HEK293 (cell line): Measurements from ENCODE around the gene SQSTM1.
A peak's percentile ranks its signal among the peaks of the same experiment; 100 is the strongest.

Experiments
- ATF2 ChIP-seq: fragments of 450-650 bp; formaldehyde crosslinking; IDR thresholded peaks from 2 replicates; pipeline ENCODE4 v1.5.1; 2016; ENCODE audit warnings: missing biosample characterization, missing genetic modification characterization, low read depth
- ELK4 ChIP-seq: IDR thresholded peaks from 2 replicates; pipeline ENCODE4 v1.6.1; 2011; ENCODE audit warnings: mild to moderate bottlenecking, low read depth, low read length, borderline replicate concordance
- KLF8 ChIP-seq: fragments of 450-650 bp; formaldehyde crosslinking; IDR thresholded peaks from 2 replicates; pipeline ENCODE4 v1.5.1; 2016; ENCODE audit warnings: missing biosample characterization, missing genetic modification characterization
- PRDM6 ChIP-seq: fragments of 450-650 bp; formaldehyde crosslinking; IDR thresholded peaks from 2 replicates; pipeline ENCODE4 v1.5.1; 2017; ENCODE audit warnings: missing biosample characterization, missing genetic modification characterization
- SCRT1 ChIP-seq: fragments of 450-650 bp; formaldehyde crosslinking; IDR thresholded peaks from 2 replicates; pipeline ENCODE4 v1.5.1; 2016; ENCODE audit warnings: missing biosample characterization, missing genetic modification characterization, borderline replicate concordance
- SETDB1 ChIP-seq: IDR thresholded peaks from one replicate; pipeline ENCODE4 v1.6.1; 2017; ENCODE audit warnings: mild to moderate bottlenecking, low read length, moderate library complexity, mixed read lengths; ENCODE audit not compliant: insufficient read length
- TRIM28 ChIP-seq: IDR thresholded peaks from 2 replicates; pipeline ENCODE4 v1.6.1; 2011; ENCODE audit warnings: low read length, control low read depth, borderline replicate concordance
- YY2 ChIP-seq: fragments of 450-650 bp; formaldehyde crosslinking; IDR thresholded peaks from 2 replicates; pipeline ENCODE4 v1.5.1; 2016; ENCODE audit warnings: missing biosample characterization, missing genetic modification characterization
- ZBTB49 ChIP-seq: fragments of 450-650 bp; formaldehyde crosslinking; IDR thresholded peaks from 2 replicates; pipeline ENCODE4 v1.5.1; 2016; ENCODE audit warnings: missing biosample characterization, missing genetic modification characterization, low read depth
- ZBTB7A ChIP-seq: fragments of 450-650 bp; formaldehyde crosslinking; IDR thresholded peaks from 2 replicates; pipeline ENCODE4 v1.5.1; 2016; ENCODE audit warnings: low read depth, missing biosample characterization, missing genetic modification characterization
- ZBTB8A ChIP-seq: fragments of 450-650 bp; formaldehyde crosslinking; IDR thresholded peaks from 2 replicates; pipeline ENCODE4 v1.5.1; 2016; ENCODE audit warnings: missing biosample characterization, missing genetic modification characterization
- ZIC2 ChIP-seq: fragments of 450-650 bp; formaldehyde crosslinking; IDR thresholded peaks from 2 replicates; pipeline ENCODE4 v1.5.1; 2016; ENCODE audit warnings: missing biosample characterization, missing genetic modification characterization
- ZNF133 ChIP-seq: fragments of 450-650 bp; formaldehyde crosslinking; IDR thresholded peaks from 2 replicates; pipeline ENCODE4 v1.5.1; 2016; ENCODE audit warnings: missing biosample characterization, missing genetic modification characterization
- ZNF155 ChIP-seq: fragments of 450-650 bp; formaldehyde crosslinking; IDR thresholded peaks from 2 replicates; pipeline ENCODE4 v1.5.1; 2016; ENCODE audit warnings: missing biosample characterization, missing genetic modification characterization
- ZNF169 ChIP-seq: fragments of 450-650 bp; formaldehyde crosslinking; IDR thresholded peaks from 2 replicates; pipeline ENCODE4 v1.5.1; 2016; ENCODE audit warnings: missing biosample characterization, missing genetic modification characterization
- ZNF211 ChIP-seq: fragments of 450-650 bp; formaldehyde crosslinking; IDR thresholded peaks from 2 replicates; pipeline ENCODE4 v1.5.1; 2016; ENCODE audit warnings: low read depth, missing biosample characterization, missing genetic modification characterization
- ZNF221 ChIP-seq: fragments of 450-650 bp; formaldehyde crosslinking; IDR thresholded peaks from 2 replicates; pipeline ENCODE4 v1.5.1; 2017; ENCODE audit warnings: missing biosample characterization, missing genetic modification characterization, borderline replicate concordance
- ZNF23 ChIP-seq: fragments of 450-650 bp; formaldehyde crosslinking; IDR thresholded peaks from 2 replicates; pipeline ENCODE4 v1.5.1; 2016; ENCODE audit warnings: missing biosample characterization, missing genetic modification characterization, borderline replicate concordance
- ZNF302 ChIP-seq: fragments of 450-650 bp; formaldehyde crosslinking; IDR thresholded peaks from 2 replicates; pipeline ENCODE4 v1.5.1; 2016; ENCODE audit warnings: missing biosample characterization, missing genetic modification characterization, low read depth
- ZNF350 ChIP-seq: fragments of 450-650 bp; formaldehyde crosslinking; IDR thresholded peaks from 2 replicates; pipeline ENCODE4 v1.5.0; 2017; ENCODE audit warnings: missing biosample characterization, mild to moderate bottlenecking, missing genetic modification characterization
- ZNF366 ChIP-seq: fragments of 450-650 bp; formaldehyde crosslinking; conservative IDR thresholded peaks from 2 replicates; pipeline ENCODE4 v1.5.1; 2016; ENCODE audit warnings: missing biosample characterization, missing genetic modification characterization
- ZNF416 ChIP-seq: fragments of 450-650 bp; formaldehyde crosslinking; IDR thresholded peaks from 2 replicates; pipeline ENCODE4 v1.5.1; 2016; ENCODE audit warnings: missing biosample characterization, missing genetic modification characterization
- ZNF423 ChIP-seq: fragments of 450-650 bp; formaldehyde crosslinking; IDR thresholded peaks from 2 replicates; pipeline ENCODE4 v1.5.1; 2016; ENCODE audit warnings: missing biosample characterization, missing genetic modification characterization
- ZNF433 ChIP-seq: fragments of 450-650 bp; formaldehyde crosslinking; IDR thresholded peaks from 2 replicates; pipeline ENCODE4 v1.5.1; 2016; ENCODE audit warnings: missing biosample characterization, missing genetic modification characterization, low read depth
- ZNF501 ChIP-seq: fragments of 450-650 bp; formaldehyde crosslinking; IDR thresholded peaks from 2 replicates; pipeline ENCODE4 v1.5.1; 2016; ENCODE audit warnings: missing biosample characterization, missing genetic modification characterization
- ZNF548 ChIP-seq: fragments of 450-650 bp; formaldehyde crosslinking; IDR thresholded peaks from 2 replicates; pipeline ENCODE4 v1.5.1; 2016; ENCODE audit warnings: missing biosample characterization, missing genetic modification characterization
- ZNF560 ChIP-seq: fragments of 450-650 bp; formaldehyde crosslinking; IDR thresholded peaks from 2 replicates; pipeline ENCODE4 v1.5.1; 2017; ENCODE audit warnings: missing biosample characterization, missing genetic modification characterization, borderline replicate concordance
- ZNF561 ChIP-seq: fragments of 450-650 bp; IDR thresholded peaks from 2 replicates; pipeline ENCODE4 v1.5.1; 2018; ENCODE audit warnings: missing biosample characterization, missing genetic modification characterization, borderline replicate concordance
- ZNF571 ChIP-seq: fragments of 450-650 bp; formaldehyde crosslinking; IDR thresholded peaks from 2 replicates; pipeline ENCODE4 v1.5.0; 2017; ENCODE audit warnings: missing biosample characterization, missing genetic modification characterization
- ZNF76 ChIP-seq: fragments of 450-650 bp; formaldehyde crosslinking; IDR thresholded peaks from 2 replicates; pipeline ENCODE4; 2016; ENCODE audit warnings: low read depth, missing biosample characterization, missing genetic modification characterization, borderline replicate concordance
- ZNF776 ChIP-seq: fragments of 450-650 bp; formaldehyde crosslinking; IDR thresholded peaks from 2 replicates; pipeline ENCODE4 v1.5.0; 2017; ENCODE audit warnings: missing biosample characterization, missing genetic modification characterization, borderline replicate concordance
- ZNF777 ChIP-seq: fragments of 450-650 bp; formaldehyde crosslinking; IDR thresholded peaks from 2 replicates; pipeline ENCODE4 v1.5.1; 2017; ENCODE audit warnings: missing biosample characterization, missing genetic modification characterization, borderline replicate concordance
- ZNF785 ChIP-seq: fragments of 450-650 bp; formaldehyde crosslinking; IDR thresholded peaks from 2 replicates; pipeline ENCODE4 v1.5.1; 2016; ENCODE audit warnings: missing biosample characterization, missing genetic modification characterization
- ZNF830 ChIP-seq: fragments of 450-650 bp; IDR thresholded peaks from 2 replicates; pipeline ENCODE4 v1.5.0; 2018; ENCODE audit warnings: missing biosample characterization, missing genetic modification characterization, low read depth, mild to moderate bottlenecking, moderate library complexity

Gene SQSTM1

GRCh38 chr5:179795863-179796833, 24.6 kb upstream of the SQSTM1 start (continued):
- TF ChIP-seq ZNF133 (no peak), ZNF548 (no peak), ZNF23 (tag by site-specific recombination) (no peak), ZNF785 (tag by site-specific recombination) (no peak), SETDB1 (no peak), ZNF830 (tag by site-specific recombination) (no peak), ZBTB7A (no peak), ZNF155 (no peak), ELK4 (no peak), ZNF169 (tag by site-specific recombination) (no peak), ZNF221 (no peak), ZNF423 (tag by site-specific recombination) (no peak), ZNF76 (tag by site-specific recombination) (no peak), ZNF560 (tag by site-specific recombination) (no peak), ZNF366 (tag by site-specific recombination) (no peak), ZNF302 (tag by site-specific recombination) (no peak), KLF8 (peak; percentile 62), ZNF433 (tag by site-specific recombination) (no peak), SCRT1 (tag by site-specific recombination) (no peak), ZNF416 (tag by site-specific recombination) (no peak), PRDM6 (tag by site-specific recombination) (no peak), ZNF211 (no peak), ZNF501 (tag by site-specific recombination) (no peak; the same call in 1 of the 2 replicates), TRIM28 (no peak), ZBTB49 (no peak), ZNF571 (tag by site-specific recombination) (no peak), YY2 (tag by site-specific recombination) (no peak), ZIC2 (tag by site-specific recombination) (peak; percentile 55), ATF2 (no peak), ZNF776 (tag by site-specific recombination) (no peak), ZBTB8A (peak; percentile 94), ZNF350 (no peak), ZNF777 (tag by site-specific recombination) (no peak), ZNF561 (0 out of 2 replicates have a peak, but pooled peaks have one; percentile 80)
